ENCODE measurements around the gene CTTNBP2.
"Not testable (repeated sequence)": the region's sequence is repeated elsewhere in the genome, so short reads cannot be mapped to it uniquely, and the experiment has no call there.

Gene CTTNBP2

DNA sequence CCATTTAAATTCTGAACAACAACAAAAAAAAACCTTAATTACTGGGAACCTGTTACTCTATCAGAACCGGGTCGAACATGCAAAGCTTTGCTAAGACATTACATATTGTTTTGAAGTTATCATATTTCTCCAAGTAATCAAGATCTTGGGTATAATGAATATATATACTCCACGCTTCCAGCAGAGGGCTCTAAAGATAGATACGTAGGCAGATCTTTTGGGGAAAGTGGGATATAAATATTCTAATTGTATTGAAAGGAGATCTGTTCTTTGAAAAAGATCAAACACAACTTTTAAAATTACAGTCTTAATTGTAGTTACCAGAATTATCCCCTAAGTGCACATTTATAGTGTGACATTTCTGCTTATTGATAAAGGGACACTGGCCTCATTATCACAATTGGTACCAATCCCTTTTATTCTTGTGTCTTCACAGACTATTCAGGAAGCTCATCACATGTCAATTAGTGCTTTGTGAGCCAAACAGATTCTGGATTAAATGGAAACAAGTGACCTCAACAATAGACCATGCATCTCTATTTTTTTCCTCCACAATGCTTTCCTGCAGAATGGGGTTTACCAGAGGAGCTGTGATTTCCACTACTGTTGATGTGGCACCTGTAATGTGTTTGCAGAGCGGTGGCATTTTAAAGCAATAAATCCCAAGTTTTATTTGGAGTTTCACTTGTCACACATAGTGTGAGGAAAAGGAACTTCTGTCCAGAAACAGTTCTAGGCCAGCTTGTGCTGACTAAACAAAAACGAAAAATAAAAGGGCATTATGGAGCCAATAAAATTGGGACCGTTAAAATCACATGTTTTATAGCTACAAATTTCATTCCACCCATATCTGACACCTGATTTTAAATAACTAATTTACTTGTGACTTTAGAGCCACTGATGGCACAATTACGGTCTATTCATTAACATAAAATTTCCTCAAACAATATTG lies 122.4 kb downstream of the CTTNBP2 start:
- in situ Hi-C loops (cut with MboI; ENCODE audit: low sequenced_read_pairs) = no loop called here

- in situ Hi-C loops (cut with MboI; ENCODE audit: low sequenced_read_pairs) = no loop called here
Measured at GRCh38 chr7:117741962-117742361, 131.3 kb downstream of the CTTNBP2 start.

GRCh38 chr7:117739085-117739484 lies 134.2 kb downstream of the CTTNBP2 start:
- in situ Hi-C loops (cut with MboI; ENCODE audit: low sequenced_read_pairs) = no loop called here

DNA sequence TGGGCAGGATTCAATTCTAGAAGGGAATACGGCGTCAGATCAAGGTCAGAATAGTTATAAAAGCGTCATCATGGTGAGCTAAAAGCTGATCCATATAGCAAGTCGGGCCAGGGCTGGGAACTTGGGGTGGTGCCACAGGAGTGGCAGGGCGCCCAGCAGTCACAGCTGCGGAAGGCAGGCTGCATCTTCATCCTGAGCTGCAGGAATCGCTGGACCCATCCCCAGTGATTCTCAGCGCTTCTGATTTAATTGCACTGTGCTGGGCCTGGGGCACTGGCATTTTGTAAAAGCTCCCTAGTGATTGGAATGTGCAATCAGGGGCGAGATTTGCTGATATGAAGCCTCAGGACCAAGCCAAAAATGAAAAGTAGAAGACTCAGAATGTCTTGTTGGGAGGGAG lies 135.3 kb downstream of the CTTNBP2 start:
- in situ Hi-C loops (cut with MboI; ENCODE audit: low sequenced_read_pairs) = no loop called here

GRCh38 chr7:117731455-117731854 lies 141.8 kb downstream of the CTTNBP2 start:
- in situ Hi-C loops (cut with MboI; ENCODE audit: low sequenced_read_pairs) = no loop called here

GRCh38 chr7:117730390-117730789 lies 142.9 kb downstream of the CTTNBP2 start:
- in situ Hi-C loops (cut with MboI; ENCODE audit: low sequenced_read_pairs) = no loop called here

- in situ Hi-C loops (cut with MboI; ENCODE audit: low sequenced_read_pairs) = no loop called here
Measured at GRCh38 chr7:117728890-117729624, 144.2 kb downstream of the CTTNBP2 start.

DNA sequence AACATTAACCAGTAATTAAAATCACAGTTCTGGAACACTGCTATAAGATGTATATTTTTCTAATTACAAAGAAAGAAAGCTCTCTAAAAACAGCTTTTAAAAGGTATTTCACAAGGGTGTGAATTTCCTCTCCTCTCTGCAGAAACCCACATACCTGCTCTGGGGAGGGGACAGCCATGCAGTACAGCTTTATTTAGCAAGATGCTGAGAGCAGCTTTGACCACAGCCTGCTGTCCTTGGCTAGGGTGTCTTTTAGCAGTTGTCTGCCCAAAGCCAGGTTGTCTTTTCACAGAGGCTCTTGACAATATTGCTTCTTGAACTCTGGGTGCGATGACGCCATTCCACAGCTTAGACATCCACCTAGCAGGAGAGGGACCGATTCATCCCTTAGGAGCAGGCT lies 148.3 kb downstream of the CTTNBP2 start:
- in situ Hi-C loops (cut with MboI; ENCODE audit: low sequenced_read_pairs) = no loop called here

DNA sequence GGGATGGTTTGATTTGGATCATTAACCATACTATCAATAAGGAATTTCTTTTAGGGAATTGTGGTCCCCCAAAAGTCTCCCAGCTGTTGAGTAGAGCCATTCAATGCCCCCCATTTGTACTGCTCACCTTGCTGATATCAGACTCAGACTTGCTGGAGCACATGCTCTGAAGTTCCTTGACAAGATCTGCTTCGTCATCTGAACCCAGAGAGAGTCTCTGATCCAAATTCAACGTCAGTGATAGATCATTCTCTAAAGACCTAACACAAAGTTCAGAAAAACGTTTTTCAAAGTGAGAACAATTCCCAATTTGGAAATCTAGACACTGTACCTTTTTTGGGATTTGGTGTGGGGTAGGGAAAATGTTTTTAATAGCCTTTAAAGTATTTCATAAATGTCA lies 153.9 kb downstream of the CTTNBP2 start:
- in situ Hi-C loops (cut with MboI; ENCODE audit: low sequenced_read_pairs) = no loop called here

DNA sequence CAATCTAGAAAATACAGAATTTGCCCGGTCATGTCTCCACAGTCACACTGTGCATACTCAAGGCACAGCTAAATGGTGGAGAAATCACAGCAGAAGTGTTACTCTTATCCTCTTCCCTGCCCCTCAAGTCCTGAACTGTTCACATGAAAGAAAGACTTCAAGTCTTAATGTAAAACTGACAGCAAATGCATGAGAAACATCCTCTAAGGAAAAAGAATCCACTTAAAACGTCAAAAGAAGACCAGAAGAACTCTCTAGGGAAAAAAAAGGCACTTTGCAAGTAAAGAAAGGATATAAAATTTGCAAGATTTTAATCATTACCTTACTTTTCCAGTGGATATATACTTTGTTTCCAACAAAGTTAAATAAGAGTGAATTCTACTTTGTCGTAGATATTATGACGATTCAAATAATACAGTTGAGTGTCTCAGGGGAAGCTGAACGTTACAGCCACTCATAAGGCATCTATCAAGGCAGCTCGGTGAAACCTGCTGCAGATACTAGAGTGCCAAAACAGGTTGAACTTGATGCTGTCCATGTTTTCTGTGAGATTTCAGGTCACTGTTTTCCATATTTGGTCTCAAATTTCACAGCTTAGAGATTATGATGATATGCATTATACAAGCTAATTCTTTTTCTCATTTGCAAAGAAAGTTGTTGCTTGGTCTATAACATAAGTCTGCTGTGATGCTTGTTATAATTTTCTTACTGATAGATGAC lies 155.0 kb downstream of the CTTNBP2 start:
- in situ Hi-C loops (cut with MboI; ENCODE audit: low sequenced_read_pairs) = no loop called here

DNA sequence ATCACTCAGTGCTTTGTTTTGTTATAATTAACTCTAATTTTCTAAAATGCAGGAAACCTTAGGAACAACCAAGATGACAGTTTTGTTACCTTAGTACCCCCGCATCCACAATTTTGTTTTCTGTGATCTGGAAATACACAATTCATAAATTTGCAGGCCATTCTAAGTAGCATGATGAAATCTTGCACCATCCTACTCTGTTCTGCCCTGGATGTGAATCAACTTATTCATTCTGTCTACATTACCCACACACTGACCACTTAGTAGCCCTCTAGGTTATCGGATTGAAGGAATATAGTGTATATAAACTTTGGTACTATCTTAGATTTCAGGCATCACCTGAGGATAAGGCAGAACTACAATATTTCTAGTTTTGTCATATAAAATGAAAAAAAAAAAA lies 155.9 kb downstream of the CTTNBP2 start:
- in situ Hi-C loops (cut with MboI; ENCODE audit: low sequenced_read_pairs) = no loop called here

DNA sequence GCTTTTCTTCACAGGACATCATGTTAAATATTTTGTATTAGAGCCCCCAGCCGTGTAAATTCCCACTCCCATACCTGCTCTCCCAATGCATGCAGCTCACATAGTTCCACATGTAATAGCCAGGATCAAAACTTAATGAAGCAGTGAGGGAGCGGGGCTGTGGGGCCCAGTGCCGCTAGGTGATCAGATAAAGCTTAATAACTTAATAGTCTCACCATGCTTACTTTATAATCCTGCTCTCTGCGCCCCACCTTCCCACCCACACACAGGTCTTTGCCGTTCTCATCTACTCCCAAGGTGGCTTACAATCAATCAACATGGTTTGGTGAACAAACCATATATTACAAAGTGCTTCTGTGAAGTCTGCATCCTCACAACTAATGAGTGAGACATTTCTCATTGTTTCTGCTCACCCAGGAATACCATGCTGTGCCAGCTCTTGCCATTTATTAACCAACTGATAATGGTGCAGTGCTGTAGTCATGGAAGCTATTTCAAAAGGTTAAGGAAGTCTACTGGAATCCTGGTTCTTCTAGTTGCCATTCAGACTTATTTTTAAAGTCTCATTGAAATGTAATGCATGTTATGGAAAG lies 156.4 kb downstream of the CTTNBP2 start:
- in situ Hi-C loops (cut with MboI; ENCODE audit: low sequenced_read_pairs) = no loop called here

GRCh38 chr7:117715784-117716445 lies 157.3 kb downstream of the CTTNBP2 start:
- in situ Hi-C loops (cut with MboI; ENCODE audit: low sequenced_read_pairs) = no loop called here

DNA sequence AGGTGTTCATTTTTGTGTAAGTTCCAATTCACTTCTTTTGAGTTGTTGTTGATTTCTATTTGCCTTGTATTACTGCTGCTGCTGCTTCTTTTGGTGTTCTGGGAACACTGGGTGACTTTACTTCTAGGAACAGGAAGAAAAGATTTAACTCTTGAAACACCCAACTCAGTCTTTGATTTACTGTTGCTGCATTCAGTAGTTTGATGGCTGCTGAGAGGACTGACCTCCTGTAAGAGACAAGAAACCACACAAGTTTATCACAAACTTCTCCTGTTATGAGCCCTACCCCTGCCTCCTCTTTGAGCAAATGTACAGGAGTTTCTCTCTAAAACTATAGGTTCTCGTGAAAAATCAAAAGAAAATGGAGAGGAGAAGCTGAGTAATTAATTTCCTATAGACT lies 161.7 kb downstream of the CTTNBP2 start:
- in situ Hi-C loops (cut with MboI; ENCODE audit: low sequenced_read_pairs) = no loop called here

DNA sequence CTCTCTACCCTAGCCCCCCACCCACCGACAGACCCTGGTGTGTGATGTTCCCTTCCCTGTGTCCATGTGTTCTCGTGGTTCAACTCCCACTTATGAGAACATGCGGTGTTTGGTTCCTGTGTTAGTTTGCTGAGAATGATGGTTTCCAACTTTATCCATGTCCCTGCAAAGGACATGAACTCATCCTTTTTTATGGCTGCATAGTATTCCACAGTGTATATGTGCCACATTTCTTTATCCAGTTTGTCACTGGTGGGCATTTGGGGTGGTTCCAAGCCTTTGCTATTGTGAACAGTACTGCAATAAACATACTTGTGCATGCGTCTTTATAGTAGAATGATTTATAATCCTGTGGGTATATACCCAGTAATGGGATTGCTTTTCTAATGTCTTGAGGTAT lies 165.1 kb downstream of the CTTNBP2 start:
- in situ Hi-C loops (cut with MboI; ENCODE audit: low sequenced_read_pairs) = not testable (repeated sequence)

GRCh38 chr7:117707080-117707479 lies 166.2 kb downstream of the CTTNBP2 start:
- in situ Hi-C loops (cut with MboI; ENCODE audit: low sequenced_read_pairs) = no loop called here

DNA sequence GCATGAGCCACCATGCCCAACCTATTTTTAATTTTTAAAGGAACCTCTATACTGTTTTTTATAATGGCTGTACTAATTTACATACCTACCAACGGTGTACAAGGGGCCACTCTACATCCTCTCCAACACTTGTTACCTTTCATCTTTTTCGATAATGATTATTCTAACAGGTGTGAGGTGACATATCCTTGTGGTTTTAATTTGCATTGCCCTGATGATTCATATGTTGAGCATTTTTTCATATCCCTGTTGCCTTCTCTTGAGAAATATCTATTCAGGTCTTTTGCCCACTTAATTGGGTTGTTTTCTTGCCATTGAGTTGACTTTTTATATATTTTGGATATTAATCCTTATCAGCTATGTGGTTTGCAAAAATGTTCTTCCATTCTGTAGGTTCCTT lies 167.0 kb downstream of the CTTNBP2 start:
- in situ Hi-C loops (cut with MboI; ENCODE audit: low sequenced_read_pairs) = no loop called here

- in situ Hi-C loops (cut with MboI; ENCODE audit: low sequenced_read_pairs) = no loop called here
Measured at GRCh38 chr7:117705630-117706029, 167.6 kb downstream of the CTTNBP2 start.

DNA sequence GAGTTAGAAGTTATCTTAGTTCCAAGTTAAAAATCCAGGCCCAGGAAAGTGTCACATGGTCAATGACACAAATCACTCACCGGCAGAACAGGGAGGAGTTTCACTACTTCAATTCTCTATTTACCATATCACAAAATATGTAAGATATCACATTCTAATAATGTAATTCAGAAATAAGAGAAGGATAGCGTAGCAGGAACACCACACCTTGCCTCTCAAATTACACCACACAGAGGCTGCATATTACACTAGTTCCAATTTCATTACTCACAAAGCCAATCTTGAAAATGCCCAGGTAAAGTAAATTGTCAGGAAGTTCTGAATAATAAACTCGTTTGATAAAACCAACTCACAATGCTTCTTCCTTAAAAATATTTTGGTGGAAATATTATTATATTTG lies 169.2 kb downstream of the CTTNBP2 start:
- in situ Hi-C loops (cut with MboI; ENCODE audit: low sequenced_read_pairs) = no loop called here

- in situ Hi-C loops (cut with MboI; ENCODE audit: low sequenced_read_pairs) = no loop called here
Measured at GRCh38 chr7:117698018-117698417, 175.2 kb downstream of the CTTNBP2 start.

DNA sequence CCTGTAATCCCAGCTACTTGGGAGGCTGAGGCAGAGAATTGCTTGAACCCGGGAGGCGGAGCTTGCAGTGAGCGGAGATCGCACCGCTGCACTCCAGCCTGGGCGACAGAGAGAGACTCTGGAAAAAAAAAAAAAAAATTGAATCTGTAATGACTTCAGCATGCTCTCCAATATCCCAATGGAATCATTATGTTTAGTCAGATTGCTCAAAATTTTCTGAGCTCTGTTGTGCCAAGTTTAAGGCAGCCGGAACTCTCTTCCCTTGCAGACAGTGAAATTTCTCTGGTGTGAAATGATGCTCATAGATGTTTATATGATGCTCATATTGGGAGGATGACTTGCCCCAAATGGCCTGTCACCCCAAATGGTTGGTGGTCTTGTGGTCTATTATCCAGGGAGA lies 180.9 kb downstream of the CTTNBP2 start:
- in situ Hi-C loops (cut with MboI; ENCODE audit: low sequenced_read_pairs) = no loop called here

Measured in HL-60/S4 treated with retinoic acid at 250 ng/mL for 4 days and 3 days (cell line).